OCI-LY3 (cell line): ENCODE results near the gene G0S2.

Experiments used
- H2AFZ ChIP-seq: fragments of 200-600, 300-600 bp; shearing (Covaris generic); 2 replicates; pipeline ENCODE4 v1.6.0; 2014; ENCODE audit warnings: antibody characterized with exemption, low read depth, low read length
- H3K27ac ChIP-seq: fragments of 200-600, 300-600 bp; sonication (generic); 2 replicates; pipeline ENCODE4 v1.5.1; 2014; ENCODE audit warnings: mild to moderate bottlenecking, low read length, moderate library complexity, mixed read lengths
- H3K27me3 ChIP-seq: fragments of 200-600, 300-600 bp; sonication (generic); 2 replicates; pipeline ENCODE4 v1.6.1; 2014; ENCODE audit warnings: low read depth, low read length, mixed read lengths
- H3K36me3 ChIP-seq: fragments of 200-600, 300-600 bp; sonication (generic); replicated peaks from 2 replicates; pipeline ENCODE3; 2014; ENCODE audit warnings: low read depth, low read length, mixed read lengths
- H3K4me1 ChIP-seq: fragments of 300-600, 200-600 bp; sonication (generic); 2 replicates; pipeline ENCODE4 v1.6.1; 2014; ENCODE audit warnings: low read length, mixed read lengths
- H3K4me2 ChIP-seq: fragments of 200-600, 300-600 bp; sonication (generic); 2 replicates; pipeline ENCODE4 v1.6.1; 2014; ENCODE audit warnings: low read length, mixed read lengths
- H3K4me3 ChIP-seq: fragments of 300-600, 200-600 bp; sonication (generic); 2 replicates; pipeline ENCODE4 v1.5.1; 2014; ENCODE audit warnings: antibody characterized with exemption, mild to moderate bottlenecking, low read length, moderate library complexity
- H3K79me2 ChIP-seq: fragments of 300-600, 200-600 bp; shearing (Covaris generic); 2 replicates; pipeline ENCODE4 v1.6.1; 2014; ENCODE audit warnings: mild to moderate bottlenecking, low read length, mixed read lengths
- H3K9ac ChIP-seq: fragments of 300-600, 200-600 bp; shearing (Covaris generic); 2 replicates; pipeline ENCODE4 v1.6.0; 2014; ENCODE audit warnings: mild to moderate bottlenecking, low read length, moderate library complexity
- H3K9me3 ChIP-seq: fragments of 200-600, 300-600 bp; shearing (Covaris generic); 2 replicates; pipeline ENCODE4 v1.6.1; 2014; ENCODE audit warnings: low read length, mixed read lengths; ENCODE audit not compliant: insufficient read depth
- H4K20me1 ChIP-seq: fragments of 200-600, 300-600 bp; sonication (generic); 2 replicates; pipeline ENCODE4 v1.6.1; 2016; ENCODE audit warnings: low read length, mixed read lengths; ENCODE audit not compliant: insufficient read depth
- EZH2phosphoT487 ChIP-seq: fragments of 200-600 bp; shearing (Covaris generic); IDR thresholded peaks from 2 replicates; pipeline ENCODE4 v1.6.1; 2018; ENCODE audit warnings: antibody characterized with exemption, mixed run types, low read depth
- TF ChIP-seq, protein P1 (sequence below): fragments of 200-600, 300-600 bp; sonication (generic); IDR thresholded peaks from 2 replicates; pipeline ENCODE4 v1.5.1; 2014; ENCODE audit warnings: antibody characterized with exemption, low read length, low read depth

The G0S2 gene

DNA sequence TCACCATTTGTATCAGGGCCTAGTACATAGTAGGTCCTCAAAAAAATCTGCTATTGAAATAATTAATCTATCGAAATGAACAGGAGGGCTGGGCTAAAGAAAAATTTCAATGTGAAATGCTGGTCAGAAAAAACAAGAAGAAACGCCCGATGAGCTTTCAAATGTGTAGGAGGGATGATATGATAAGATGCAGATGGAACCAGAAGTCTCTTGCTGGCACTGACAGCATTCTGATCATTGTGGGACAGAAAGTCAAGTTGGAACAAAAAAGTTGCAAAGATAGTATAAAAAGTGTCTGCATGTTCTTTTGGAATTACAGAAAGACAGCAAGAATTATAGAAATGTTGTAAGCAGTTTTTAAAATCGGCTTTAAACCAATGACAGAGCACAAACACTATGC lies 11.1 kb downstream of the G0S2 start:
- peaks cover 23% of the 10 kb centered on the region for H3K4me1 ChIP-seq
- H4K20me1 ChIP-seq, result no peaks in the 10 kb centered on the region
- H3K27ac ChIP-seq, result no peak overlapping the region
- H3K4me2 ChIP-seq, result no peak overlapping the region
- no peak overlapping the region for H3K9ac ChIP-seq
- H3K36me3 ChIP-seq, result no peaks in the 10 kb centered on the region
- TF ChIP-seq EZH2phosphoT487, result no peak
- TF ChIP-seq, protein P1, sequence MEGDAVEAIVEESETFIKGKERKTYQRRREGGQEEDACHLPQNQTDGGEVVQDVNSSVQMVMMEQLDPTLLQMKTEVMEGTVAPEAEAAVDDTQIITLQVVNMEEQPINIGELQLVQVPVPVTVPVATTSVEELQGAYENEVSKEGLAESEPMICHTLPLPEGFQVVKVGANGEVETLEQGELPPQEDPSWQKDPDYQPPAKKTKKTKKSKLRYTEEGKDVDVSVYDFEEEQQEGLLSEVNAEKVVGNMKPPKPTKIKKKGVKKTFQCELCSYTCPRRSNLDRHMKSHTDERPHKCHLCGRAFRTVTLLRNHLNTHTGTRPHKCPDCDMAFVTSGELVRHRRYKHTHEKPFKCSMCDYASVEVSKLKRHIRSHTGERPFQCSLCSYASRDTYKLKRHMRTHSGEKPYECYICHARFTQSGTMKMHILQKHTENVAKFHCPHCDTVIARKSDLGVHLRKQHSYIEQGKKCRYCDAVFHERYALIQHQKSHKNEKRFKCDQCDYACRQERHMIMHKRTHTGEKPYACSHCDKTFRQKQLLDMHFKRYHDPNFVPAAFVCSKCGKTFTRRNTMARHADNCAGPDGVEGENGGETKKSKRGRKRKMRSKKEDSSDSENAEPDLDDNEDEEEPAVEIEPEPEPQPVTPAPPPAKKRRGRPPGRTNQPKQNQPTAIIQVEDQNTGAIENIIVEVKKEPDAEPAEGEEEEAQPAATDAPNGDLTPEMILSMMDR, result no peak
- no peak overlapping the region for H3K4me3 ChIP-seq
- H2AFZ ChIP-seq, result no peak overlapping the region
- no peaks in the 10 kb centered on the region for H3K9me3 ChIP-seq
- no peaks in the 10 kb centered on the region for H3K79me2 ChIP-seq
- peaks cover 21% of the 10 kb centered on the region for H3K27me3 ChIP-seq

GRCh38 chr1:209688746-209689234 lies 13.6 kb downstream of the G0S2 start:
- TF ChIP-seq EZH2phosphoT487, result no peak
- TF ChIP-seq, protein P1, result no peak
- Histone ChIP-seq H2AFZ (no peak overlapping the region), H3K27me3 (peaks cover 13% of the 10 kb centered on the region), H3K9ac (no peak overlapping the region), H3K9me3 (no peaks in the 10 kb centered on the region), H4K20me1 (no peaks in the 10 kb centered on the region), H3K4me3 (no peak overlapping the region), H3K4me1 (peaks cover 26% of the 10 kb centered on the region), H3K36me3 (no peaks in the 10 kb centered on the region), H3K4me2 (no peak overlapping the region), H3K27ac (no peak overlapping the region), H3K79me2 (no peaks in the 10 kb centered on the region)

DNA sequence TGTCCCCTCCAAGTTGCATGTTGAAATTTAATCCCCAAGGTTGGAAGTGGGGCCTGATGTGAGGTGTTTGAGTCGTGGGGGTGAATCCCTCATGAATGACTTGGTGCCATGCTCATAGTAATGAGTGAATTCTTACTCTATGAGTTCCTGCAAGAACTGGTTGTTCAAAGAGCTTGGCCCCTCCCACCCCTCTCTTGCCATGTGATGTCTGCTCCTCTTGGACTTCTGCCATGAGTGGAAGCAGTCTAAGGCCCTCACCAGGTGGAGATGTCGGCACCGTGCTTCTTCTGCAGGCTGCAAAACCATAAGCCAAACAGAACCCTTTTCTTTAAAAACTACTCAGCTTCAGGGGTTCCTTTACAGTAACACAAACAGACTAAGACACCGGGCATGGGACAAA lies 14.3 kb downstream of the G0S2 start:
- Histone ChIP-seq H3K4me1 (peaks cover 26% of the 10 kb centered on the region), H3K9me3 (no peaks in the 10 kb centered on the region), H3K36me3 (no peaks in the 10 kb centered on the region), H4K20me1 (no peaks in the 10 kb centered on the region), H3K27me3 (peaks cover 19% of the 10 kb centered on the region), H3K79me2 (no peaks in the 10 kb centered on the region), H3K4me3 (no peak overlapping the region), H3K27ac (no peak overlapping the region), H3K4me2 (no peak overlapping the region), H2AFZ (no peak overlapping the region), H3K9ac (no peak overlapping the region)
- TF ChIP-seq EZH2phosphoT487, result no peak
- TF ChIP-seq, protein P1, result no peak

DNA sequence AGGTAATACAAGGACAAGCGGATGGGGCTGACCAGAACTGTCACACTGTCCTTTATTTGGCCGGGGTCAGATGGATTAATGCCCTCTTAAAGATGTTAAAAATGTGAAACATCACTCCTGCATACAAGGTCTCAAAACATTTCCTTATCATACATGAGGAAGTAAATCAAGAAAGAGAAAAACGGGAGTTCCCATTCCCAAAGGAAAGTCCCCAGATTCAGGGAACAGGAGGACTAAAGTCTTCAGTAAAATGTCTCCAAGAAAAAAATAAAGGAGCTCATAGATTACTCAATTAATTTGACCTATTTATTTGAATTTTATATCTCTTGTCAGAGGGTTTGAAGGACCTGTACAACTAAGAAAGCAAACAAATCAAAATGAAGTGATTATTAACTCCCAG lies 16.0 kb downstream of the G0S2 start:
- H3K4me1 ChIP-seq, result peaks cover 12% of the 10 kb centered on the region

More for the DNA sequence above, 16.0 kb downstream of the G0S2 start:
- Histone ChIP-seq H3K9me3 (no peaks in the 10 kb centered on the region), H3K9ac (no peak overlapping the region), H3K36me3 (no peaks in the 10 kb centered on the region), H2AFZ (no peak overlapping the region), H3K79me2 (no peaks in the 10 kb centered on the region), H3K27ac (no peak overlapping the region), H3K4me3 (no peak overlapping the region), H3K27me3 (peaks cover 26% of the 10 kb centered on the region), H3K4me2 (no peak overlapping the region), H4K20me1 (no peaks in the 10 kb centered on the region)
- no peak for TF ChIP-seq EZH2phosphoT487
- TF ChIP-seq, protein P1, result no peak
